Body of pancreas (tissue), 4 donors: ENCODE measurements around the gene HDAC3. TPM values are rescaled to one million over a fixed set of nuclear protein-coding genes. Genes with fewer than 3 reads are reported as not detected.

Source experiments
- ATAC-seq: fragments of 150-250 bp; one replicate; pipeline ENCODE4 v1.9.1; 2016
- DNase-seq, 4 donors: peaks; one replicate each; pipeline ENCODE4 v3.0.0-alpha.2; 2019
- H3K27ac ChIP-seq, 4 donors: fragments of 200-600 bp; sonication (generic); 1 replicate in 3 of 4; 2 replicates in 1 of 4; pipeline versions ENCODE4 v1.5.1 to v1.6.1; 2016 to 2019; ENCODE audit warnings: mild to moderate bottlenecking in 1 of 4, mixed read lengths in 1 of 4, moderate library complexity in 1 of 4
- H3K27me3 ChIP-seq, 2 donors: fragments of 200-600 bp; sonication (generic); one replicate each; pipeline ENCODE4 v1.6.0; 2016; ENCODE audit warnings: mild to moderate bottlenecking in 1 of 2
- H3K36me3 ChIP-seq, 2 donors: fragments of 200-600 bp; sonication (generic); replicated peaks in 1 of 2; 2 replicates each; pipeline ENCODE4 v1.5.1; 2016; ENCODE audit warnings: low read depth in 2 of 2; ENCODE audit not compliant: insufficient read depth in 1 of 2
- H3K4me1 ChIP-seq: fragments of 200-600 bp; sonication (generic); one replicate; pipeline ENCODE4 v1.6.0; 2016
- H3K4me3 ChIP-seq, 2 donors: fragments of 200-600 bp; sonication (generic); 1 replicate in 1 of 2; 2 replicates in 1 of 2; pipeline ENCODE4 v1.5.1; 2016 to 2019
- H3K9me3 ChIP-seq, 3 donors: fragments of 200-600 bp; sonication (generic); 1 replicate in 2 of 3; 2 replicates in 1 of 3; pipeline ENCODE4 v1.5.1; 2016
- CTCF ChIP-seq, 7 experiments: fragments of 450-650 bp in 4 of 7; fragments of 200-600 bp in 3 of 7; sonication (generic) in 3 of 7; IDR thresholded peaks; one replicate each; pipeline ENCODE4 v1.5.1; 2016 to 2019; ENCODE audit warnings: antibody characterized with exemption in 7 of 7
- POLR2A ChIP-seq, 3 donors: fragments of 450-650 bp; IDR thresholded peaks; one replicate each; pipeline ENCODE4 v1.6.1; 2016; ENCODE audit warnings: antibody characterized with exemption in 3 of 3, mild to moderate bottlenecking in 2 of 3
- WGBS, 2 donors: methylation state at CpG; one replicate each; pipeline ENCODE4 v1.1.5; 2017; 5-methylcytosine and 5-hydroxymethylcytosine counted together
- intact Hi-C: fragments of 100-400 bp; cut with DNase I; formaldehyde crosslinking; loops from one replicate; pipeline ENCODE4 v1.15.1; 2023
- total RNA-seq, 2 donors: library from RNA; depleted of rRNA; stranded (reverse); fragments of >200 nt; gene quantifications; one replicate each; pipeline ENCODE4 v1.1.0, GENCODE V29; 2016

HDAC3 gene
- total RNA-seq, 2 donors from 2014 or later = 42.8 to 63.8 TPM

- Histone ChIP-seq H3K4me3 (no peak overlapping the region), H3K9me3 (no peaks in the 10 kb centered on the region), H3K27ac (peak overlapping the region in 1 of 4 donors; percentile 5), H3K36me3 (no peaks in the 10 kb centered on the region), H3K27me3 (no peaks in the 10 kb centered on the region), H3K4me1 (peaks cover 12% of the 10 kb centered on the region)
- intact Hi-C loops = no loop called here
- no peak for DNase-seq
- no peak for ATAC-seq
- TF ChIP-seq CTCF (IDR thresholded peaks at IDR 0.05) (no peak), POLR2A (IDR thresholded peaks at IDR 0.05) (no peak)
- WGBS, 2 donors = 96 to 100% methylated on average over 1 of the region's 1 CpG
Measured at GRCh38 chr5:141596867-141597266, 39.8 kb downstream of the HDAC3 start.

- no peak overlapping the region for H3K27ac ChIP-seq
- TF ChIP-seq CTCF (IDR thresholded peaks at IDR 0.05) (no peak), POLR2A (IDR thresholded peaks at IDR 0.05) (no peak)
- DNase-seq (no peak), ATAC-seq (no peak)
- intact Hi-C loops = no loop called here
- peaks cover 0 to 11% of the 10 kb centered on the region in 2 donors for H3K36me3 ChIP-seq
- WGBS, 2 donors = 46 to 60% methylated on average over 2 of the region's 2 CpGs
- H3K9me3 ChIP-seq = no peaks in the 10 kb centered on the region
- H3K4me1 ChIP-seq = peaks cover 10% of the 10 kb centered on the region
- H3K27me3 ChIP-seq = no peaks in the 10 kb centered on the region
- no peak overlapping the region for H3K4me3 ChIP-seq
Measured at GRCh38 chr5:141590127-141590526, 46.5 kb downstream of the HDAC3 start.

GRCh38 chr5:141586246-141586645 is 50.4 kb downstream of the HDAC3 start:
- Histone ChIP-seq H3K27me3 (no peaks in the 10 kb centered on the region), H3K4me1 (peaks cover 5% of the 10 kb centered on the region), H3K27ac (no peak overlapping the region), H3K4me3 (no peak overlapping the region), H3K36me3 (peaks cover 0 to 31% of the 10 kb centered on the region in 2 donors), H3K9me3 (no peaks in the 10 kb centered on the region)
- 80 to 91% methylated on average over 1 of the region's 1 CpG for WGBS, 2 donors
- DNase-seq (no peak), ATAC-seq (no peak)
- TF ChIP-seq CTCF (IDR thresholded peaks at IDR 0.05) (no peak), POLR2A (IDR thresholded peaks at IDR 0.05) (no peak)
- intact Hi-C loops = loop anchor here (5.0 kb wide), 1 partner anchor 41 kb away; no protein-coding TSS in a partner anchor

GRCh38 chr5:141585594-141585993 is 51.1 kb downstream of the HDAC3 start:
- Histone ChIP-seq H3K36me3 (peaks cover 0 to 36% of the 10 kb centered on the region in 2 donors), H3K4me1 (peaks cover 5% of the 10 kb centered on the region), H3K9me3 (no peaks in the 10 kb centered on the region), H3K27me3 (no peaks in the 10 kb centered on the region), H3K27ac (no peak overlapping the region), H3K4me3 (no peak overlapping the region)
- DNase-seq = no peak
- WGBS, 2 donors = 80 to 88% methylated on average over 6 of the region's 6 CpGs
- ATAC-seq = no peak
- intact Hi-C loops = loop anchor here (5.0 kb wide), 1 partner anchor 42 kb away; no protein-coding TSS in a partner anchor
- no peak for TF ChIP-seq POLR2A (IDR thresholded peaks at IDR 0.05)
- TF ChIP-seq CTCF (IDR thresholded peaks at IDR 0.05) = no peak

- no peak for ATAC-seq
- H3K36me3 ChIP-seq = peaks cover 21 to 69% of the 10 kb centered on the region in 2 donors
- no peaks in the 10 kb centered on the region for H3K4me1 ChIP-seq
- H3K27me3 ChIP-seq = no peaks in the 10 kb centered on the region
- DNase-seq = no peak
- intact Hi-C loops = no loop called here
- H3K4me3 ChIP-seq = no peak overlapping the region
- no peak overlapping the region for H3K27ac ChIP-seq
- no peaks in the 10 kb centered on the region for H3K9me3 ChIP-seq
- WGBS, 2 donors = 73 to 82% methylated on average over 2 of the region's 2 CpGs
- TF ChIP-seq POLR2A (IDR thresholded peaks at IDR 0.05) (no peak), CTCF (IDR thresholded peaks at IDR 0.05) (no peak)
Measured at GRCh38 chr5:141574122-141574510, 62.5 kb downstream of the HDAC3 start.
